ENCODE data around the gene TAF4B. TPM values are rescaled to one million over a fixed set of nuclear protein-coding genes. Genes with fewer than 3 reads are reported as not detected.

Gene TAF4B
- total RNA-seq, 2 donors from 2014 or later = 2.4 to 3.1 TPM

DNA sequence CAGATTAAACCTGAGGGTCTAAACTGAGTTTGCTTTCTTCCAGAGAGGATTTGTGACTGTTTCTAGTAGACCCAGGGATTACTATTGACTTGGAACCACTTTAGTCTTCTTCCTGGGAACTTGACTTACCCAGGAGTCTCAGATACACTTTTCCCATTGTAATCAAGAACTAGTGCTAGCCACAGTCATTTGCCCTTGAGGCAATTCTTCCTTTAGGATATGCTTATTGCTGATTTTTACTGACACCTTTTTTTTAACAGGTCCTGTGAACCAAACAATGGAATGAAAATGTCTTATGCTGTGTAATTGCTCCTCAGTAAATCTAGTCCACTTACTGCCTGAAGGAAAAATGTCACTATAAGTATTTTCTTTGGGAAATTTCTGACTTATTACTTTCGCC lies 78.3 kb downstream of the TAF4B start:
- no peaks in the 10 kb centered on the region for H3K4me1 ChIP-seq
- no peaks in the 10 kb centered on the region for H3K9me3 ChIP-seq
- no peak for DNase-seq (ENCODE audit: low spot score)
- no peak overlapping the region for H3K4me3 ChIP-seq
- H3K36me3 ChIP-seq = no peaks in the 10 kb centered on the region
- no peak overlapping the region for H3K27ac ChIP-seq
- TF ChIP-seq, protein P1, sequence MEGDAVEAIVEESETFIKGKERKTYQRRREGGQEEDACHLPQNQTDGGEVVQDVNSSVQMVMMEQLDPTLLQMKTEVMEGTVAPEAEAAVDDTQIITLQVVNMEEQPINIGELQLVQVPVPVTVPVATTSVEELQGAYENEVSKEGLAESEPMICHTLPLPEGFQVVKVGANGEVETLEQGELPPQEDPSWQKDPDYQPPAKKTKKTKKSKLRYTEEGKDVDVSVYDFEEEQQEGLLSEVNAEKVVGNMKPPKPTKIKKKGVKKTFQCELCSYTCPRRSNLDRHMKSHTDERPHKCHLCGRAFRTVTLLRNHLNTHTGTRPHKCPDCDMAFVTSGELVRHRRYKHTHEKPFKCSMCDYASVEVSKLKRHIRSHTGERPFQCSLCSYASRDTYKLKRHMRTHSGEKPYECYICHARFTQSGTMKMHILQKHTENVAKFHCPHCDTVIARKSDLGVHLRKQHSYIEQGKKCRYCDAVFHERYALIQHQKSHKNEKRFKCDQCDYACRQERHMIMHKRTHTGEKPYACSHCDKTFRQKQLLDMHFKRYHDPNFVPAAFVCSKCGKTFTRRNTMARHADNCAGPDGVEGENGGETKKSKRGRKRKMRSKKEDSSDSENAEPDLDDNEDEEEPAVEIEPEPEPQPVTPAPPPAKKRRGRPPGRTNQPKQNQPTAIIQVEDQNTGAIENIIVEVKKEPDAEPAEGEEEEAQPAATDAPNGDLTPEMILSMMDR (IDR thresholded peaks at IDR 0.05) = no peak
- no peaks in the 10 kb centered on the region for H3K27me3 ChIP-seq

DNA sequence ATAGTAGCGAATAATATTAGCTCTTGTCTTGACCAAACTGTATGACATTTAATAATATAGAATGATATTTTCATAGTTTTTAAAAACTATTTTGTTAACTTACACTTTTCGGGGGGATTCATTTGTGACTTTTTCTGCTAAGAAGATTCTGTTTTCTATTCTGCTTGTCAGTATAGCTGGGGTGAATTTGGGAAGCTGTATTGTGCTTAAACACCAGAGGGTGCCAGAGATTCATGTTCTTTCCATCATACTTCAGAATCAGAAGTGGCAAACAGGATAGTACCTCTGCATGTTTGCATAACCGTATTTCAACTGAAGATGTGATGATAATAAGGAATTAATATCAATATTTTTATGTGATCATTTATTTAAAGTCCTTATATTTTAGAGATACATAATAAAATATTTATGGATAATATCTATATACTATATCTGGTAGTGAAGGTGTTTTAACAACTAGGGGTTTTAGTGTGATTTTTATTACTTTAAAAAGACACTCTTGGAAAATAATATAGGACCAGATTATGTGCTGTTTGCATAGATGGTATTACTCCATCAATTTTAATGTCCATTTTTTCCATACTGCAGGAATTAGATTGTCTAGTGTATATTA lies 81.0 kb downstream of the TAF4B start:
- H3K36me3 ChIP-seq = no peaks in the 10 kb centered on the region
- no peak overlapping the region for H3K27ac ChIP-seq
- no peak overlapping the region for H3K4me3 ChIP-seq
- no peaks in the 10 kb centered on the region for H3K9me3 ChIP-seq
- no peak for DNase-seq (ENCODE audit: low spot score)
- no peaks in the 10 kb centered on the region for H3K4me1 ChIP-seq
- TF ChIP-seq, protein P1 (IDR thresholded peaks at IDR 0.05) = peak; percentile 25 to 70
- no peaks in the 10 kb centered on the region for H3K27me3 ChIP-seq

DNA sequence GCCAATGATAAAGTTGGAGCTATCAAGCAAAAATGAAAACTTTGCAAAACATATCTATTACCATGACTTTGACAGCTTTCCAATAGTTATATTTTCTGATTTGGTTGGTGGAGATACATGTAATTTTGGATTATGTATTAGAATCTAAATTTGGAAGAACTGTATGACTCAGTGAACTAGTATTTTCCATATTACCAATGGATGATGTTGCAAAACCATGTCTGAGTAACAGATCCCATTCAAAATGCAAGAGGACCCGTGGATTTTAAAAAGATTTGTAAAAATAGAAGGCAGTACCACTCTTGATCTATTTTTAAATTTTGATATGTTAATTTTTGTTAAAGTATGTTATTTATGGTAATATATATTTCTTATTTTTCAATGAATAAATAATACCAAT lies 83.0 kb downstream of the TAF4B start:
- H3K36me3 ChIP-seq = no peaks in the 10 kb centered on the region
- no peaks in the 10 kb centered on the region for H3K4me1 ChIP-seq
- H3K4me3 ChIP-seq = no peak overlapping the region
- no peak for DNase-seq (ENCODE audit: low spot score)
- no peaks in the 10 kb centered on the region for H3K9me3 ChIP-seq
- no peaks in the 10 kb centered on the region for H3K27me3 ChIP-seq
- H3K27ac ChIP-seq = no peak overlapping the region
- TF ChIP-seq, protein P1 (IDR thresholded peaks at IDR 0.05) = no peak

DNA sequence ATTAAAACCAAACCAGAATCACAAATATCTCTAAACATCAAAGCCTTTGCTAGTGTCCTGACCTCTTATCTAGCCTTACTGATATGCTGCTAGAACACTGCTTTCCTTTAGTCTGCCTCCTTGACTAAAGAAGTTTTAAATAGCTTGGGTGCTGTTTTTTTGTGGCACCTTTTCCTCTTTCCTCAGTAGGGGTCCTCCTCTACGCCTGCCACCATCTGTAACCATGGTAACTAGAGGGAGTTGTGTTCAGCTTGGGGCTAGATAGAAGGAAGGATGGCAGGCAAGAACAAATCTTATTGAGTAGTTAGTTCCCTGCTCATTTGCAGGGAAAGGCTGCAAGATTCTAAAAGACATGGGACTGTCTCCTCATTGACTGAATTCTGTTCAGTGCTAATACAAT lies 86.0 kb downstream of the TAF4B start:
- Histone ChIP-seq H3K27ac (no peak overlapping the region), H3K36me3 (no peaks in the 10 kb centered on the region), H3K4me3 (no peak overlapping the region), H3K4me1 (no peaks in the 10 kb centered on the region), H3K9me3 (no peaks in the 10 kb centered on the region), H3K27me3 (no peaks in the 10 kb centered on the region)
- DNase-seq (ENCODE audit: low spot score) = no peak
- TF ChIP-seq, protein P1 (IDR thresholded peaks at IDR 0.05) = no peak

DNA sequence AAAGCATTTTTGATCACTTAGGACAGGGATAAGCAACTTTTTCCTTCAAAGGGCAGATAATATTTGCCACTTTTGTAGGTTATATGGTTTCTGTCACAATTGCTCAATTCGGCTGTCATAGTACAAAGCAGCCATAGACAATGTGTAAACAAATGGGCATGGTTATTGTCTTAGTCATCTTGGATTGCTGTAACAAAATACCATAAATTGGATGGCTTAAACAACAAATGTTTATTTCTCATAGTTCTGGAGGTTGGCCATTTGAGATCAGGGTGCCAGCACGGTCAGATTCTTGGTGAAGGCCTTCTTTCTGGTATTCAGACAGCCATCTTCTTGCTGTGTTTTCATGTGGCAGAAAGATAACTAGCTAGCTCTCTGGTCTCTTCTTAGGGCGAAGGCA lies 91.2 kb downstream of the TAF4B start:
- no peaks in the 10 kb centered on the region for H3K36me3 ChIP-seq
- no peaks in the 10 kb centered on the region for H3K4me1 ChIP-seq
- TF ChIP-seq, protein P1 (IDR thresholded peaks at IDR 0.05) = no peak
- no peaks in the 10 kb centered on the region for H3K9me3 ChIP-seq
- no peak overlapping the region for H3K4me3 ChIP-seq
- DNase-seq (ENCODE audit: low spot score) = no peak
- no peak overlapping the region for H3K27ac ChIP-seq
- H3K27me3 ChIP-seq = no peaks in the 10 kb centered on the region

DNA sequence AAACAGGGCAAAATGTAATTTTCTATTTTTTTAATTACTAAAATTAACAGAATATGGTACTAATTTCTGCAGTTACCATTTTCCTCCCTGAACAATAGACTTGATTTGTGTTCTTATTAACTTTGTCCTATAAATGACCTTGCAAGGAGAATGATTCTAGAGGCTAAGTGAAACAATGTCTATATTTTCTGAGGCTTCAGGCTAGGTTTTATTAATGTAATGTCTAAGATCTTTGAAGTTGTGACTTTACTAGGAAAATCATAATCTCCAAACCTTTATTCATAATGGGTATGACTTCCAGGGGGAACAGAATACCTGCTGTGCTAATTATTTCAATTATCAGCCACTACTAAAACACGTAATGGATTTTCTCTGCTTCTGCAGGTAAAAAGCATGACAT lies 94.4 kb downstream of the TAF4B start:
- no peaks in the 10 kb centered on the region for H3K4me1 ChIP-seq
- TF ChIP-seq, protein P1 (IDR thresholded peaks at IDR 0.05) = no peak
- H3K4me3 ChIP-seq = no peak overlapping the region
- H3K27ac ChIP-seq = no peak overlapping the region
- H3K36me3 ChIP-seq = no peaks in the 10 kb centered on the region
- H3K27me3 ChIP-seq = no peaks in the 10 kb centered on the region
- H3K9me3 ChIP-seq = no peaks in the 10 kb centered on the region
- no peak for DNase-seq (ENCODE audit: low spot score)
